ENCODE measurements around the gene ACLY.

Gene ACLY

DNA sequence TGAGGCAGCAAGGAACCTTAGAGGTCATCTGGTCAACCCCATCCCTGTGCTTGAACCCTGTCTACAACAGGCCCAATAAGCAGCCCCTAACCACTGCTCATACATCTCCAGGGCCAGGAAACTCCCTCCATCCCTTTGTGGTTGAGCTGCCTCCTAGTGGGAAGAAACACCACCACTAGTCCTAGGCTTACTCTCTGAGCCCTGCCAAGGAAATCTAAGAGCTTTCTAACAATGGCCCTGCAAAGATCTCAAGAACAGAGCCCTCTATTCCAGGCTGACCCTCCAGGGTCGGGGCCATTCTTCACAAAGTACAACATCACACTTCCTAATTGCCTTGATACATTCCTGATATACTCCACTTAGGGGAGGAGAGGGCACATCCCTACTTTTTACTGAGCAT, 5.8 kb downstream of the ACLY start:
- in situ Hi-C loops (cut with HindIII; ENCODE audit: low sequenced_read_pairs) = no loop called here
- no peak overlapping the region for H3K4me3 ChIP-seq (ENCODE audit: low read depth, low read length)
- TF ChIP-seq, protein P1, sequence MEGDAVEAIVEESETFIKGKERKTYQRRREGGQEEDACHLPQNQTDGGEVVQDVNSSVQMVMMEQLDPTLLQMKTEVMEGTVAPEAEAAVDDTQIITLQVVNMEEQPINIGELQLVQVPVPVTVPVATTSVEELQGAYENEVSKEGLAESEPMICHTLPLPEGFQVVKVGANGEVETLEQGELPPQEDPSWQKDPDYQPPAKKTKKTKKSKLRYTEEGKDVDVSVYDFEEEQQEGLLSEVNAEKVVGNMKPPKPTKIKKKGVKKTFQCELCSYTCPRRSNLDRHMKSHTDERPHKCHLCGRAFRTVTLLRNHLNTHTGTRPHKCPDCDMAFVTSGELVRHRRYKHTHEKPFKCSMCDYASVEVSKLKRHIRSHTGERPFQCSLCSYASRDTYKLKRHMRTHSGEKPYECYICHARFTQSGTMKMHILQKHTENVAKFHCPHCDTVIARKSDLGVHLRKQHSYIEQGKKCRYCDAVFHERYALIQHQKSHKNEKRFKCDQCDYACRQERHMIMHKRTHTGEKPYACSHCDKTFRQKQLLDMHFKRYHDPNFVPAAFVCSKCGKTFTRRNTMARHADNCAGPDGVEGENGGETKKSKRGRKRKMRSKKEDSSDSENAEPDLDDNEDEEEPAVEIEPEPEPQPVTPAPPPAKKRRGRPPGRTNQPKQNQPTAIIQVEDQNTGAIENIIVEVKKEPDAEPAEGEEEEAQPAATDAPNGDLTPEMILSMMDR (IDR thresholded peaks at IDR 0.05; ENCODE audit: low read depth, low read length) = peak; percentile 36
- DNase-seq (ENCODE audit: low read depth, low spot score) = peak; percentile 39

DNA sequence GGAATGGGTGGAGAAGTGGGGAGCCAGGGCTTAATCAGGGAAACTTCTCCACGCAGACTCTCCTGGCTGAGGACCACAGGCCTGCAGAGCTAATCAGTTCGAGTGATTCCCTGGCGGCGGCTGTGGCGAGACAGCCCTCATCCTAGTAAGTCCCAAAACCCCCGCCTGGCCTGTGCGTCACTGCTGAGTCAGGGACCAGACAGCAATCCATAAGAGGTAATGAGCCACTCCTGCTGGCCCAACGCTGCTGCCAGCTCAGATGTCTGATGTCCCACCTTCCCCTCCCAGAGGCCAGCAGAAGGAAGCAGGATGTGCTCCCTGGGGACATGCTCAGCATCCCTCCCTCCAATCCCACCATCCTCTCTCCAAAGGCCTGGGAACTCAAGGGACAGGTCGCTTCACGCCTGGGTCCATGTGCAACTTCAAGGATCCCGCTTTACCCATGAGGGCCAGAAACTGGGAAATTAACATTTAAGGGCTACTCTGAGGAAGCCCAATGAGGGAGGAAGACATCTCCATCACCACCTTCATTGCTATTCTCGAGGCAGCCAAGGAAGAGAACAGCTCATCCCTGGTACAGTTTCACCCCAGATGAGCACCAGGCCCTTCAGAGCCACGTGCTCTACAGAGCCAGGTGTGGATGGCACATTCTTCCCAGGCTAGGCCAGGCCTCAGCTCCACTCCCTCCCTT, 7.9 kb downstream of the ACLY start:
- in situ Hi-C loops (cut with HindIII; ENCODE audit: low sequenced_read_pairs) = no loop called here
- DNase-seq (ENCODE audit: low read depth, low spot score) = peak; percentile 99
- H3K4me3 ChIP-seq (ENCODE audit: low read depth, low read length) = no peak overlapping the region
- TF ChIP-seq, protein P1 (IDR thresholded peaks at IDR 0.05; ENCODE audit: low read depth, low read length) = no peak

DNA sequence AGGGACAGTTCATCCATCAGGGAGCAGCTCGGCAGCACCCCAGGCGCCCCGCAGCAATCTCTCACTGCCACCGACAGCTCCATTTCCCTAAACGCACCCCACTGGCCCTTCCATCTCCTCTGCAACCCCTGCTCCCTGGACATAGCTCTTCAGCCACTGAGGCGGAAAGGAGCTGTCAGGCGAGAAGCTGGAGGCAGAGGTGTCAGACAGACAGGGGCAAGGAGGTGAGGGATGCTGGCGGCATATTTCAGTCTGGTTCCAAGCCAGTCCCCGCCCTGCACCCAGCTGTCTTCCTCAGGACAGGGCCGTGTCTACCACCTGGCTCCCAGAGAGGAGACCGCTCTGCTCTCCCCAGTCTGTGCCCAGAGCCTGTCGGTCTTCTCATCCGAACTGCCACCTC, 9.7 kb downstream of the ACLY start:
- TF ChIP-seq, protein P1 (IDR thresholded peaks at IDR 0.05; ENCODE audit: low read depth, low read length) = no peak
- no peak overlapping the region for H3K4me3 ChIP-seq (ENCODE audit: low read depth, low read length)
- DNase-seq (ENCODE audit: low read depth, low spot score) = no peak
- in situ Hi-C loops (cut with HindIII; ENCODE audit: low sequenced_read_pairs) = no loop called here

DNA sequence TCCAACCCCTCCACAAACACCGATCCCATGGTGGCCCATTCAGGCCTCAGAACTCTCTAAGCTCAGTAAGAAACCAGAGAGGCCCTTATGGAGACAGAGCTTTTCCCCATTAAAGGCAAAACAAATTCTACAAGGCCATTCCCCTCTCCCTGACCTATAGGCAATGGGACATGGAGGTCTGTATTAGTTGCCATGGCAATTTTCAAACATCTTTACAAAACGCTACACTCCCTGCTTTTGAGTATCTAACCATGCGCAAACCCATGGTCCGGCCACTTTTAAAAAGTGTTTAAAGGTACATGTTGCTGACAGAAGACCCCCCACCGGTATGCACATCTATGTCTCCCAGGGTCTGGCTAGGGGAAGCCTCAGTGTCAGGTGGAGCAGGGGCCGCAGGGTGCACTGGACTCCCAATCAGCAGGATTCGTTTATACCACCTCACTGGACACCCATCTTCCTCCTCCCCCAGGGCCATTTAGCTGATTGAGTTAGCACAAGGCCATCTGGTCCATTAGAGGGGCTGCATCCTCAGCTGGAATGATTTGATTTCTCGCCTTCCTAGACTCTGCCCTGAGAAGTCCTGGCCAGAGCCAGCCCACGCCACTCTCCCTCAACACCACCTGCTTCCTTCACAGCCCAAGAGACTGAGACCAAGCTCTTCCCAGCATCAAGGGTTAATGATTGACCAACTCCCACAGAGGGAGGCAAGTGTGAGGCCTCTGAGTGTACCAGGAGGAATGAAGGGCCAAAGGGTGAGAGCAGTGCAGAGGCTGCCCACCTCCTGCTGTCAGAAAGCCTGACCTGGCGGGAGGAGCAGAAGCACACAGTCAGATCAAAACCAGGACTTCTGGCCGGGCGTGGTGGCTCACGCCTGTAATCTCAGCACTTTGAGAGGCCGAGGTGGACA, 10.9 kb downstream of the ACLY start:
- peak; percentile 38 for DNase-seq (ENCODE audit: low read depth, low spot score)
- in situ Hi-C loops (cut with HindIII; ENCODE audit: low sequenced_read_pairs) = no loop called here
- TF ChIP-seq, protein P1 (IDR thresholded peaks at IDR 0.05; ENCODE audit: low read depth, low read length) = no peak
- no peak overlapping the region for H3K4me3 ChIP-seq (ENCODE audit: low read depth, low read length)

DNA sequence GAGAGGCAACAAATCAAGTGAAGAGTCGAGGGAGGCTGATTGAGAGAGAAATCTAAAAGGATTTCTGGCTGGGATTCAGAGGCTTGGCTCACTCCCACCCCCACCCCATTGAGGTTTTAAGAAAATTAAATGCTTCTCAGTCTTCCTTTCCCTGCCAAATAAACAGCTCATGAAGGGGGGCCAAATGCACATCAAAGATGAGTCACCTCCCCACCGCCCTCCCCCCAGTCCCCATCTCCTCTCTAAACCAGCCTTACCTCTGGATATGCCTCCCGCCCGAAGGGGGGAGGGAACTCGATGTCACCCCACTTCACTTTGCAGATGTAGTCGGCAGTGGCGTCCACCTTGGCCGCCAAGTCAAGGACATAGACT, 11.6 kb downstream of the ACLY start:
- no peak overlapping the region for H3K4me3 ChIP-seq (ENCODE audit: low read depth, low read length)
- in situ Hi-C loops (cut with HindIII; ENCODE audit: low sequenced_read_pairs) = no loop called here
- DNase-seq (ENCODE audit: low read depth, low spot score) = peak; percentile 92
- TF ChIP-seq, protein P1 (IDR thresholded peaks at IDR 0.05; ENCODE audit: low read depth, low read length) = no peak

DNA sequence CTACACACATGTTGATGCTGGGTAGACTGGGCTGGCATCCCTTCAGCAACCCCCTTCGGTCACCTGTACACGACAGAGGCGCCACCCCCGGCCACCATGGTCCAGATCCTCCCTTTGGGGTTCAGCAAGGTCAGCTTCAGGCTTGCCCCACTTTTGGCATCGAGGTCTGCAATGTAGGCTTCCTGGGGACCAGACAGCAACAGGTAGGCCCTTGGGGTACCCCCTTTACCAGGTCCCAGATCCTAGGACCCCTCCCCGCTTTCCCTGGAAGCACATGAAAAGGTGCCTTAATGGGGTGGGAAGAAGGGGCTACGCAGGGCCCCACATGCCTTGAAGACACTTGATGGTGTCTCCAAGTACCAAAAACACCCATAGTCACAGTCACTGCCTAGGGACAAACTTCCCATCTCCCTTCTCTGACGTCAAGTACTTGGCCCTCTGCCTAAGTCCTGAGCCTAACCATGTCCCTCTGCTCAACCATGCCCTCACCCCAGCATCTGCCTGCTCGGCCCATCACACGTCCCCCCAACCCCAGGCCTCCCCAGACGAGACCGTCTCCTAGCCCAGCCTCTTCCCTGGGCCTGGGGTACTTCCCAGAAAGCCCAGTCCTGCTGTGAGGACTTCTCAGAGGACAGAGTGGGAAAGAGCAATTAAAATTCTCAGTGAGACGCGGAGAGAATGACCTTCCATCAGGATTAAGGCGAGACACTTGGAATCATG, 12.1 kb downstream of the ACLY start:
- no peak overlapping the region for H3K4me3 ChIP-seq (ENCODE audit: low read depth, low read length)
- in situ Hi-C loops (cut with HindIII; ENCODE audit: low sequenced_read_pairs) = no loop called here
- no peak for DNase-seq (ENCODE audit: low read depth, low spot score)
- TF ChIP-seq, protein P1 (IDR thresholded peaks at IDR 0.05; ENCODE audit: low read depth, low read length) = no peak

Data from astrocyte of the spinal cord (primary cell).